ENCODE measurements around the gene WNT3A.

WNT3A gene

GRCh38 chr1:228020686-228021354 is 14.0 kb downstream of the WNT3A start:
- Histone ChIP-seq H3K79me2 (ENCODE audit: insufficient read depth, low read length) (no peaks in the 10 kb centered on the region), H3K4me3 (ENCODE audit: low read length, poor library complexity, severe bottlenecking) (no peak overlapping the region), H3F3A (ENCODE audit: low read depth) (no peaks in the 10 kb centered on the region), H3K36me3 (ENCODE audit: insufficient read depth, low read length) (no peaks in the 10 kb centered on the region), H3K4me2 (ENCODE audit: low read depth, low read length, poor library complexity, severe bottlenecking) (no peak overlapping the region), H3K9me2 (replicated peaks; ENCODE audit: low read depth, low read length) (no peaks in the 10 kb centered on the region), H3K4me1 (ENCODE audit: insufficient read depth, low read length, poor library complexity, severe bottlenecking) (no peaks in the 10 kb centered on the region), H3K9me3 (ENCODE audit: insufficient read depth, low read depth, low read length) (peaks cover 6% of the 10 kb centered on the region; the same call in 1 of the 2 replicates), H2AFZ (ENCODE audit: low read length) (no peak overlapping the region), H3K27me3 (ENCODE audit: insufficient read depth, low read length, poor library complexity, severe bottlenecking) (no peaks in the 10 kb centered on the region), H3K9ac (ENCODE audit: low read depth, low read length, poor library complexity, severe bottlenecking) (no peak overlapping the region), H4K20me1 (ENCODE audit: insufficient read depth, low read length, poor library complexity, severe bottlenecking) (no peaks in the 10 kb centered on the region)
- TF ChIP-seq CTCF (conservative IDR thresholded peaks at IDR 0.05; ENCODE audit: low read length): no peak
- no peak for TF ChIP-seq EZH2phosphoT487 (IDR thresholded peaks at IDR 0.05; ENCODE audit: borderline replicate concordance)

GRCh38 chr1:228021355-228022030 is 14.7 kb downstream of the WNT3A start:
- Histone ChIP-seq H3K9me2 (replicated peaks; ENCODE audit: low read depth, low read length) (no peaks in the 10 kb centered on the region), H3K36me3 (ENCODE audit: insufficient read depth, low read length) (no peaks in the 10 kb centered on the region), H4K20me1 (ENCODE audit: insufficient read depth, low read length, poor library complexity, severe bottlenecking) (no peaks in the 10 kb centered on the region), H3K9ac (ENCODE audit: low read depth, low read length, poor library complexity, severe bottlenecking) (no peak overlapping the region), H3K79me2 (ENCODE audit: insufficient read depth, low read length) (no peaks in the 10 kb centered on the region), H2AFZ (ENCODE audit: low read length) (no peak overlapping the region), H3K4me1 (ENCODE audit: insufficient read depth, low read length, poor library complexity, severe bottlenecking) (no peaks in the 10 kb centered on the region), H3K27me3 (ENCODE audit: insufficient read depth, low read length, poor library complexity, severe bottlenecking) (no peaks in the 10 kb centered on the region), H3F3A (ENCODE audit: low read depth) (no peaks in the 10 kb centered on the region), H3K9me3 (ENCODE audit: insufficient read depth, low read depth, low read length) (peaks cover 2% of the 10 kb centered on the region; the same call in 1 of the 2 replicates), H3K4me2 (ENCODE audit: low read depth, low read length, poor library complexity, severe bottlenecking) (no peak overlapping the region), H3K4me3 (ENCODE audit: low read length, poor library complexity, severe bottlenecking) (no peak overlapping the region)
- TF ChIP-seq CTCF (conservative IDR thresholded peaks at IDR 0.05; ENCODE audit: low read length) (no peak), EZH2phosphoT487 (IDR thresholded peaks at IDR 0.05; ENCODE audit: borderline replicate concordance) (no peak)

GRCh38 chr1:228022571-228023293 is 15.9 kb downstream of the WNT3A start:
- Histone ChIP-seq H3K4me3 (ENCODE audit: low read length, poor library complexity, severe bottlenecking) (no peak overlapping the region), H3K36me3 (ENCODE audit: insufficient read depth, low read length) (no peaks in the 10 kb centered on the region), H3K27me3 (ENCODE audit: insufficient read depth, low read length, poor library complexity, severe bottlenecking) (no peaks in the 10 kb centered on the region), H3K9ac (ENCODE audit: low read depth, low read length, poor library complexity, severe bottlenecking) (no peak overlapping the region), H3K9me3 (ENCODE audit: insufficient read depth, low read depth, low read length) (no peaks in the 10 kb centered on the region; the same call in 1 of the 2 replicates), H3K4me1 (ENCODE audit: insufficient read depth, low read length, poor library complexity, severe bottlenecking) (no peaks in the 10 kb centered on the region), H3K79me2 (ENCODE audit: insufficient read depth, low read length) (no peaks in the 10 kb centered on the region), H3K4me2 (ENCODE audit: low read depth, low read length, poor library complexity, severe bottlenecking) (no peak overlapping the region), H3F3A (ENCODE audit: low read depth) (no peaks in the 10 kb centered on the region), H3K9me2 (replicated peaks; ENCODE audit: low read depth, low read length) (no peaks in the 10 kb centered on the region), H2AFZ (ENCODE audit: low read length) (no peak overlapping the region), H4K20me1 (ENCODE audit: insufficient read depth, low read length, poor library complexity, severe bottlenecking) (no peaks in the 10 kb centered on the region)
- TF ChIP-seq EZH2phosphoT487 (IDR thresholded peaks at IDR 0.05; ENCODE audit: borderline replicate concordance): no peak
- no peak for TF ChIP-seq CTCF (conservative IDR thresholded peaks at IDR 0.05; ENCODE audit: low read length)

Data from Loucy (cell line).